HG03045 (cell line): Measurements from ENCODE around the gene PLBD2.

Experiments used
- ATAC-seq: cut with Tn5 transposase; IDR thresholded peaks from one replicate; pipeline ENCODE4 v1.9.1; 2021; ENCODE audit warnings: mild to moderate bottlenecking, moderate library complexity; ENCODE audit not compliant: unreplicated experiment

The PLBD2 gene

DNA sequence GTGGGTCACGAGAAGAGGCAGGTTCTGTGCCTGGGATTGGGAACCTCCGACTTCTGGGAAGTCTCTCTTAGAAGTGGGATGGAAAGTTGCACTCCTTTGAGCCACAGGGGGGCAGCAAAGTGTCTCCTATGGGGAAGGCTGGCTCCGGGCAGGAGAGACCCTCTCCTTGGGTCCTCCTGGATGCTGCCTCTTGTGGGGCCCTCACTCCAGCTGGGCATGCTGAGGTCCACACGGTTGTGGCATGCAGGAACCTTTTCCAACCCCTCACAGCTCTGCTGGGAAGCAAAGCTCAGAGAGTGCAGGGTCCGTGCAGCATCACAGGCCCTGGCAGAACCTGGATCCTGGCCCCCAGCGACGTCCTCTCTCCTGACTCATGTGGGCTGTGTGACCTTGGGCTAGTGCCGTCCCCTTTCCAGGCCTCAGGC is 81.2 kb downstream of the PLBD2 start:
- no peak for ATAC-seq

DNA sequence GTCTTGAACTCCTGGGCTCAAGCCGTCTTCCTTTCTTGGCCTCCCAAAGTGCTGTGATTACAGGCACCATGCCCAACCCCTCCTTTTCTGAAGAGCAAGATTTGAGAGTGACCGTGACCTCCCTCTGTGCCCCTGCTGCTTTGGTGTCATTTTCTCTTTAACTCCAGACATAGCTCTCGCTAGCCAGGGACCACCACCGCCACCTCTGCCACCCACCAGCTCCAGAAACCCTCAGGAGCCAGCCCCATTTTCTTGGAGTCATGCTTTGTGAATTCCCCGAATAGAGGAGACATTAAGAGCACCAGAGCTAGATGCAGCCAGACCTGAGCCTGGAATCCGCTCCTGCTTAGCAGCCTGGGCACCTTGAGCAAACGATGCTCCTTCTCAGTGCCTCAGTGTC is 81.9 kb downstream of the PLBD2 start:
- no peak for ATAC-seq
